HL-60/S4 treated with phorbol 12-myristate 13-acetate at 8.2 ng/mL for 4 days and 3 days (cell line): ENCODE data around the gene MACROD2.

Source experiments
- in situ Hi-C: fragments of 300-500 bp; cut with MboI; formaldehyde crosslinking; loops from 2 replicates; pipeline ENCODE4 v1.15.0; 2022; ENCODE audit warnings: low sequenced_read_pairs

Gene MACROD2

DNA sequence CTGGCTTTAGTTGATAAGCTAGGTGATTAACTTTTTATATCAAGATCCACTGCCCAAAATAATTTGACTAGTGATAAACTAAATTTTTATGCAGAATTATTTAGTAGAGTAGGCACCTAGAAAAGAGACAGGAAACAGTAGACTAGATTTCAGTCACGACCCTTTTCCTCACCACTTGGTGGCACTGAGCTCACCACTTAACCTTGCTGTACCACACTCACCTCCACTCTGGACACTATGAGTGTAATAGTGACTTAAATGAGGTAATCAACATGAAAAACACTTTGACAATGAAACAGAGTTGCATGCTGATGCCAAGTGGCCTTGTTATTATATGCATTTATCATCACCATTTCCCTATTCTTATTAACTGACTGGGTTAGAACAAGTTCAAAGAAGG lies 1847.6 kb downstream of the MACROD2 start:
- in situ Hi-C loops = no loop called here

GRCh38 chr20:15843777-15844176 lies 1848.5 kb downstream of the MACROD2 start:
- in situ Hi-C loops = no loop called here

DNA sequence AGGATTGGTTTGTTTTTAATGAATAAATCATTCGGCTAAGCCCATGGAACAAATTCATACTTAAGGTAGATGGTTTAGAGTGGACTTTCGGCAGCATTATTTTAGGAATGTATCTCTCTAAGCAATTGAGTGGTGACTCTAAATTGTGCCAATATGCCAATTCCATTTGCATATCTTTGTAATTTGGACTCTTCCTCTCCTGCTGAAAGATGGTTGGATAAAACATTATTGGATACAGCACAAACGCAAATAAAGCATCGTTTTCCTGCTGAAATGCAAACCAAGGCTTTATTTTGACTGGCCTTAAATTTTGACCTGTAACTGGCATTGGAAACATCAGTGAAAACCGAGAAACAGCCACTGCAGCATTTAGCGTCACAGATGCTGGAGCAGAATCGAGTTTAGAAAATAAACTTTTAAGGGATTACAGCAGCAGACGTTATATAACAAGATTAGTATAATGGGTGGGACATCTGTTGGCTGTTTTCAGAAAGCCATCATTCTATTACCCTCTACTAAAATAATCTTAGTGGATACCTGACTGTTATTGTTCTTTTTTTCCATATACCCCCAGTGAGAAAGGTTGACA lies 1852.0 kb downstream of the MACROD2 start:
- in situ Hi-C loops = no loop called here

DNA sequence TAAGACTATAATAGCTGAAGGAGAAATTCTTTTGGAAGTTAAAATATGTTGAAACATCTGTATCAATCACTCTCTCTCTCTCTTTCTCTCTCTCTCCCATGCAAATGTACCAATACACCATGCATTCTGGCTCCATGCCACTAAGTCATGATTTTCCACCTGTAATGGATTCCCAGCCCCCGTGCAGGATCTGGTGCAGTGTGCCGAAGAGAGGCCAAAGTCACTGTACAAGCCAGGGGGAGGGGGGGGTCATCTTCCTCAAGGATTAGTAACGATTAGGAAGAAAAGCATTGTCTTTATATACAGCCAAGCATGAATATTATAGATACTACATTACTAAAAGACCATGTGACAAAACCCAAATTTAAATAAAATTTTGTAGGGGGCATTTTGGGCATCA lies 1852.8 kb downstream of the MACROD2 start:
- in situ Hi-C loops = no loop called here

DNA sequence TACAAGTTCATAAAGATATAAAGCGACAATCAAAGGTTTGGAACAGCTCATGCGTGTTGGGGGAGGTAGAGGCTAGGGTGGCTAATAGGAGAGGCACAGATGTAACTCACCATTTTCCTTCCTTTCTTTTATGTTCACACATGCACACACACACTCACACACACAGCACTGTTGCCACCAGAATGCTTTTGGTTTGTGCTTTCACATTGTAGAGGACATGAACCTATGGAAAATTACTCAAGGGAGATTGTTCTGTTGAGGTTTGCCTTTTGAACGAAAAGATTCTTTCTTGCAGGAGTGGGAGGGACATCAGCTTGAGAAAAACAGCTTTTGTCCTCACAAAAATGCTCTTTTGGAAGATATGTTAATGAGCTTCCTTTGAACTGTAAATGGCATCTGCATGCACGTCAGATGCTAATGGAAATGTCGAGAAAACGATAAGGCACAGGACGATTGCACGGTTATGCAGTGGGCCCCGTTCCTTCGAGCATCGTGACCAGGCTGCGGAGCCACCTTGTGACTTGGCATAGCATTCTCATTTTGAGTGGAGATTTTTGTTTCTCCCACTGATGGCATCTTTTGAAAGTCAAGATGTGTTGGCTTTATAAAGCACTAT lies 1853.8 kb downstream of the MACROD2 start:
- in situ Hi-C loops = no loop called here

DNA sequence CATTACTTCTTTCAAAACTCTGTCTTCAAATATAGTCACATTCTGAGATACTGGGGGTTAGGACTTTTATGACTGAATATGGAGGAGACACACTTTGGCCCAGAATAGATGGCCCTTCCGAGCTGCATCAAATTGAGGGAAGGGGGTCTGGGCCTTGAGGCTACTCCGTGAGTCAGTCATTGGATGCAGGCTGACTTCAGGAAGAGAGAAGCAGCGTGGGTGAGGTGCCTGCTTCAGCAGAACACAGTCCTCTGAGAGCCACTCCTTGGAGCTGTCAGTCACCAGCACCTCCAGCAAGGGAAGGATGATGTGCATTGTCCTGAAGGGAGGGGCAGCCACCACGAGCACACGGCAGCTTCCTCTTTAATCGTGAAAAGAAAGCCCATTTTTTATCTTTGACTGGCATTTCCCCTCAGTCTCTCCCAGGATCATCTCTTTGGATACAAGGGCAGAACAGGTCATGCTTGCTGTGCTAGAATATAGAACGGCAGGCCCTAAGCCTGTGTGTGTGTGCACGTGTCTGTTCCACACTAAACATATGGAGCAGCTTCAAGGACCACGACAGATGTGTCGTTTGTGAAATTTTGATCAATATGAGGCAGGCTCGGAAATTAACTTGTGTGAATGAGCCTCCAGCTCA lies 1856.4 kb downstream of the MACROD2 start:
- in situ Hi-C loops = no loop called here

DNA sequence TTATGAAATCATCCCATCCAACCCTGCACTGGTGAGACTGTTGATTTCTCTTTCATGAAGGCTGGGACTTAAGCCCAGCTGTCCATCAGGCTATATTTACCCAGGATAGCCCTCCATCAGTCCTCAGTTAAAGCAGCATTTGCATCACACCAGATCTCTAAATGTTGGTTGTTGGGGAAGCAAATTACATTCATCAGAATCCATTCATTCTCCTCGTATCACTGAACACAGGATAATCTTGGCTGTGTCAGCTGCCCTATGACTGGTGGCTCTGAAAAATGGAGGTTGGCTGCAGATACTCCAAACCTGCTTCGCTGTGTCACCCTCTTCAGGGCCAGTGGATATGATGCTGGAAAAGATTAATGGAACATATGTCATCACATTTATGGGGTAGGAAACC lies 1859.6 kb downstream of the MACROD2 start:
- in situ Hi-C loops = no loop called here

DNA sequence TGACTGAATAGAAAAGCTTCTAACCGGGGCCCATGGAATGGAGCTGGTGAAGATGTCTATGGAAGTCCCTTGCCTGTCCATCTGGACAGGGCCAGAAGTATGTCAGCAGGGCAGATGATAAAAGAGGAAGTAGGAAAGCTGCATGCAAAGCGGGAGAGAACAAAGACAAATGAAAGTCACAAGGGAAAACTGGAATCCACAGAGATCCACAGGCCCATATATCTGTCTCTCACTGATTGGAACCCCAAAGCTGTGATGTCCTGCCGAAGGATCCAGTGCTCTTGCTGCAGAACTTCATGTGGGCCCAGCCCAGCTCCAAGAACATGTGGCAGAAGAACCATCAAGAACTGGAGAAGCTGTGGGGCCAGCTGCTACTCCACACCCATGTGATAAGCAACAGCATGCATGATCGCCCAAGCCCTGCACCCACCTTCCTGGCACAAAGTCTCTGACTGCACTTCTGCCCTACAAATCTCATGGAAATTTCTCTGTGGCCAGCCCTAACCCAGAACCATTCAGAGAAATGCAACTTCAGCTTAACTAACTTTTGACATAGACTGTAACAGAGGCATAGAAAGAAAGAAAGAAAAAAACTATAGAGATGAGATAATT lies 1862.0 kb downstream of the MACROD2 start:
- in situ Hi-C loops = no loop called here

DNA sequence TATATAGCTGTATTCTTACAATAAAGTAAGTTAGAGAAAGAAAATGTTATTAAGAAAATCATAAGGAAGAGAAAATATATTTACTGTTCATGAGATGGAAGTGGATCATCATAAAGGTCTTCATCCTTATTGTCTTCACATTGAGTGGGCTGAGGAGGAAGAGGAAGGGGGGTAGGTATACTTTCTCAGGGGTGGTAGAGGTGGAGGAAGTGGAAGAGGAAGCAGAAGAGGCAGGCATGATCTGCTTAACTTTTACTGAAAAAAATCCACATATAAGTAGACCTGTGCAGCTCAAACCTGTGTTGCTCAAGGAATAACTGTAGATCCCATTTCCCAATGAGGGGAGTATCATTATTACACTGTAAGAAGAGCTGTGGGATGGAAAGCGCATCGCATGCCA lies 1863.7 kb downstream of the MACROD2 start:
- in situ Hi-C loops = no loop called here

GRCh38 chr20:15860850-15861249 lies 1865.5 kb downstream of the MACROD2 start:
- in situ Hi-C loops = no loop called here

DNA sequence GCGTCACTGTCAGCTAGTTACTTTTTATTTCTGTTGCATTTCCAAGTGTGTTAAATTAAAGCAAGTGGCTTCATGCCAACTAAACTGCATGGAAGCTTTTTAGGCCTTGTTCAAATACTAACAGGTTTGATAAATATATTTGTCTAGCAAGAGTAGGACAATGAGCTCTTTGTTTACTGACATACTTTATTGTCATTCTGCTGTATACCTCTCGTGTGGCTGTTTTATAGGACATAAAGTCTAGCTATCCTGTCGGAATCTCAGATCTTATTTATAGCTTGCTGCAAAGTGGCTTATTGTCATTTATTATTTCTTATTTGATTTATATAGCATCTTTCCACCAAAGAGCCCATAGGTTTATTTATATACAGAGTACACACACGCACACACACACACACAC lies 1866.9 kb downstream of the MACROD2 start:
- in situ Hi-C loops = no loop called here

DNA sequence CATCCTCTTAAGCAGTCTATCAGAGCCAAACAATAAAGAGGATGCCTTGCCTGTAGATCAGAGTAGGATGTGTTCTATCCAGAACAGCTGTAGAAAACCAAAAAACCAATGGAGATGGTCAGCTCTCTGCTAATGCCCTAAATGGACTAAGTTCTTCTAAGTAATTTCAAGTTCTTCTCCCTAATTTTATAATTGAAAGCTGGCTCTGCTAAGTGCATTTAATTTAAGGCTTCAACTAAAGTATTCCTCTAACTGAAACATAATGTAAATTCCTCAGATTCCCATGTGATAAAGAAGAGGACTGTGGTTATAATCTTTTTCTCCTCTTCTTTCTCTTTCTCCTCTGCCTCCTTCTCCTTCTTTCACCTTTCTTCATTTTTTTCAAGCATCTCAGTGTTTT lies 1868.4 kb downstream of the MACROD2 start:
- in situ Hi-C loops = no loop called here

GRCh38 chr20:15865553-15865952 lies 1870.2 kb downstream of the MACROD2 start:
- in situ Hi-C loops = no loop called here

DNA sequence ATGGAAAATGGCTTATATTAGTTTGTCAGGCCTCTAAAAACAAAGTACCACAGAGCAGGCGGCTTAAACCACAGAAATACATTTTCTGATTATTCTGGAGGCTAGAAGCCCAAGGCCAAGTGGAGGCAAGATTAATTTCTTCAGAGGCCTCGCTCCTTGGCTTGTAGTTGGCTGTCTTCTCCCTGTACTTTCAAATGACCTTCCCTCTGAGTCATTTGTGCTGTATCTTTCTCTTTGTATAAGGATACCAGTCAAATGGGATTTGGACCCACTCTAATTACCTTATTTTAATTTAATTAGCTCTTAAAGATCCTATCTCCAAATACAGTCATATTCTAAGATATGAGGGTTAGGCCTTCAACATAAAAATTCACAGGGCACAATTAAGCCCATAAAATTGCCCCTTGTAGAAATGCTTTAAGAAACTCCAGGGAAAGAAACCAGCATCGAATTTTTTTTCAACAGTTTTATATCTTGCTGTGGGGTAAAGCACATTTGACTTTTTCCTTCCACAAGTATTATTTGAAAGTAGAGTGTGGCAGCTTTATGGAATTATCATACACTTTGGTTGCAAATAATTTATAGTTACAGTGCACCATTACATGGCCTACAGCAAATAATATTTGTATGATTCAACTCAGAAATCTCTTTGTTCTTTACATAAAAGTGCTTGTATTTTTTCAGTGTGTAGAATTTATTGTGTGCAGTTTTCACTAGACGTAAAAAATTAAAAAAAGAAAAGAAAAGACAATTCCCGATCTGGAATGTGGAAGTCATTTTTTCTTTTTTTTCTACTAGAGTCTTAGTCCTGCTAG lies 1871.8 kb downstream of the MACROD2 start:
- in situ Hi-C loops = no loop called here

GRCh38 chr20:15867899-15868298 lies 1872.6 kb downstream of the MACROD2 start:
- in situ Hi-C loops = no loop called here

- in situ Hi-C loops = no loop called here
Observed at GRCh38 chr20:15875446-15875845, 1880.1 kb downstream of the MACROD2 start.

DNA sequence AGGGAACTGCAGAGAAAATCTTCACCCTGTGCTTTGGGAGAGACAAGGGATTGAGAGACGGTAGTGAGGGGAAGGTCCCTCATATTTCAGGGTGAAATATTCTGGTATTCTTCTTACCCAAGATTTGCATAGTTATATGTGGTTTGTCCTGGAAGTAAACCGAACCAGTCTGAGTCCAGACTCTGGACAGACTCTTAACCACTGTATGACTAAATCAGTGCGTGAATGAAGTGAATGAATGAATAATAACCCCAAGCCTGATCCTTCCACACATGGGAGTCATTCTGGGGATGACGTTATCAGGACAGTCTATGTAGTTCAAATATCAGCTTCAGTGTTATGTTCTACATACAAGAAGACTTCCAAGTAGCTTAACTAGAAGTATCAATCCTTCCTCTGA lies 1887.2 kb downstream of the MACROD2 start:
- in situ Hi-C loops = no loop called here

GRCh38 chr20:15886250-15886649 lies 1890.9 kb downstream of the MACROD2 start:
- in situ Hi-C loops = no loop called here

- in situ Hi-C loops = no loop called here
Observed at GRCh38 chr20:15887387-15887786, 1892.1 kb downstream of the MACROD2 start.

- in situ Hi-C loops = no loop called here
Observed at GRCh38 chr20:15889061-15889460, 1893.7 kb downstream of the MACROD2 start.

- in situ Hi-C loops = no loop called here
Observed at GRCh38 chr20:15889514-15890256, 1894.4 kb downstream of the MACROD2 start.
